Transverse colon (tissue), 4 donors: ENCODE measurements around the gene KRT5. TPM values are rescaled to one million over a fixed set of nuclear protein-coding genes. Genes with fewer than 3 reads are reported as not detected.

Source experiments
- DNase-seq: peaks from one replicate; pipeline ENCODE4 v3.0.0-alpha.2; 2019
- H3K27ac ChIP-seq, 4 donors: fragments of 200-600 bp; sonication (generic); 2 replicates each; pipeline ENCODE4 v1.5.1; 2016 to 2018; ENCODE audit warnings: inconsistent platforms in 4 of 4
- H3K27me3 ChIP-seq: fragments of 200-600 bp; sonication (generic); 2 replicates; pipeline ENCODE4 v1.5.1; 2017; ENCODE audit warnings: inconsistent platforms
- H3K36me3 ChIP-seq, 4 donors: fragments of 200-600 bp; sonication (generic); 2 replicates each; pipeline ENCODE4 v1.5.1; 2017 to 2019; ENCODE audit warnings: inconsistent platforms in 4 of 4
- H3K4me1 ChIP-seq, 4 donors: fragments of 200-600 bp; sonication (generic); 2 replicates each; pipeline ENCODE4 v1.5.1; 2017 to 2020; ENCODE audit warnings: inconsistent platforms in 4 of 4
- H3K4me3 ChIP-seq, 4 donors: fragments of 200-600 bp; sonication (generic); 1 replicate in 1 of 4; 2 replicates in 3 of 4; pipeline versions ENCODE4 v1.5.1 to v1.6.1; 2017 to 2019; ENCODE audit warnings: inconsistent platforms in 4 of 4
- H3K9me3 ChIP-seq, 2 donors: fragments of 200-600 bp; sonication (generic); 2 replicates each; pipeline ENCODE4 v1.5.1; 2017 to 2019; ENCODE audit warnings: inconsistent platforms in 2 of 2
- EP300 ChIP-seq: sonication (generic); formaldehyde crosslinking; IDR thresholded peaks from one replicate; pipeline ENCODE4 v1.6.1; 2017; ENCODE audit warnings: antibody characterized with exemption, low read depth
- POLR2A ChIP-seq: fragments of 450-650 bp; IDR thresholded peaks from one replicate; pipeline ENCODE4 v1.6.1; 2016; ENCODE audit warnings: antibody characterized with exemption, mild to moderate bottlenecking, moderate library complexity
- POLR2AphosphoS5 ChIP-seq, 3 donors: sonication (generic); formaldehyde crosslinking; IDR thresholded peaks; one replicate each; pipeline ENCODE4 v1.6.1; 2016; ENCODE audit warnings: antibody characterized with exemption in 3 of 3
- WGBS, 2 donors: methylation state at CpG; one replicate each; pipeline ENCODE4 v1.1.5; 2018; ENCODE audit warnings: low coverage in 1 of 2; 5-methylcytosine and 5-hydroxymethylcytosine counted together
- in situ Hi-C, 4 donors: fragments of 200-750 bp; cut with MboI; loops; one replicate each; pipeline versions ENCODE4 v1.15.0 to v1.15.1; 2017; ENCODE audit warnings: low sequenced_read_pairs in 3 of 4, low pct_ligation_motif_present in 1 of 4, low pct_unique_long_range_greater_than_20kb in 1 of 4
- intact Hi-C: fragments of 100-400 bp; cut with DNase I; formaldehyde crosslinking; loops from one replicate; pipeline ENCODE4 v1.15.1; 2023; ENCODE audit warnings: low total_unique reads
- total RNA-seq, 4 donors: library from RNA; depleted of rRNA; stranded (reverse); fragments of >200 nt; gene quantifications; one replicate each; pipeline ENCODE4 v1.1.0, GENCODE V29; 2016
- TF ChIP-seq, protein P1 (sequence below), 5 experiments: fragments of 200-600 bp in 3 of 5; fragments of 450-650 bp in 2 of 5; sonication (generic) in 3 of 5; IDR thresholded peaks; 1 replicate in 2 of 5; 2 replicates in 3 of 5; pipeline ENCODE4 v1.5.1; 2016 to 2017; ENCODE audit warnings: antibody characterized with exemption in 5 of 5, inconsistent platforms in 3 of 5, mild to moderate bottlenecking in 2 of 5, moderate library complexity in 1 of 5

Gene KRT5
- total RNA-seq, 4 donors from 2014 or later, result not detected

DNA sequence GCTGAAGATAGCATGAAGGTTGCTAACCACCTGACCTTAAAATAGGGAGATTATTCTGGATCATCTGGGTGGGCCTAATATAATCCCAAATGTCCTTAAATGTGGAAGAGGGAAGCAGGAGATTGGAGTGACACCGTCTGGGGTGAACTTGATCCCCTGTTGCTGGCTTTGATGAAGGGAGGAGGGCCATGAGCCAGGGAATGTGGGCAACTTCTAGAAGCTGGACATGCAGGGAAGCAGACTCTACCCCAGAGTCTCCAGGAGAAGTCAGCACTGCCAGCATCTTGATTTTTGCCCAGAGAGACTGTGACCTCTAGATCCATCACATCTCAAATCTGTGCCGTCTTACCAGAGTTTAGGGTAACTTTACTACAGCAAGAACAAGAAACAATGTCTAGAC lies 9.2 kb upstream of the KRT5 start:
- no peak overlapping the region for H3K27ac ChIP-seq
- no peaks in the 10 kb centered on the region for H3K4me1 ChIP-seq
- no peak for TF ChIP-seq POLR2A
- no peak for TF ChIP-seq EP300
- TF ChIP-seq, protein P1, sequence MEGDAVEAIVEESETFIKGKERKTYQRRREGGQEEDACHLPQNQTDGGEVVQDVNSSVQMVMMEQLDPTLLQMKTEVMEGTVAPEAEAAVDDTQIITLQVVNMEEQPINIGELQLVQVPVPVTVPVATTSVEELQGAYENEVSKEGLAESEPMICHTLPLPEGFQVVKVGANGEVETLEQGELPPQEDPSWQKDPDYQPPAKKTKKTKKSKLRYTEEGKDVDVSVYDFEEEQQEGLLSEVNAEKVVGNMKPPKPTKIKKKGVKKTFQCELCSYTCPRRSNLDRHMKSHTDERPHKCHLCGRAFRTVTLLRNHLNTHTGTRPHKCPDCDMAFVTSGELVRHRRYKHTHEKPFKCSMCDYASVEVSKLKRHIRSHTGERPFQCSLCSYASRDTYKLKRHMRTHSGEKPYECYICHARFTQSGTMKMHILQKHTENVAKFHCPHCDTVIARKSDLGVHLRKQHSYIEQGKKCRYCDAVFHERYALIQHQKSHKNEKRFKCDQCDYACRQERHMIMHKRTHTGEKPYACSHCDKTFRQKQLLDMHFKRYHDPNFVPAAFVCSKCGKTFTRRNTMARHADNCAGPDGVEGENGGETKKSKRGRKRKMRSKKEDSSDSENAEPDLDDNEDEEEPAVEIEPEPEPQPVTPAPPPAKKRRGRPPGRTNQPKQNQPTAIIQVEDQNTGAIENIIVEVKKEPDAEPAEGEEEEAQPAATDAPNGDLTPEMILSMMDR (IDR thresholded peaks at IDR 0.05), result no peak
- no peak for TF ChIP-seq POLR2AphosphoS5 (IDR thresholded peaks at IDR 0.05)
- no peak overlapping the region for H3K4me3 ChIP-seq
- 83 to 100% methylated on average over 1 to 2 of the region's 2 CpGs for WGBS, 2 donors
- no peaks in the 10 kb centered on the region for H3K36me3 ChIP-seq
- H3K9me3 ChIP-seq, result no peaks in the 10 kb centered on the region
- DNase-seq, result no peak
- no peaks in the 10 kb centered on the region for H3K27me3 ChIP-seq
- in situ Hi-C loops, result no loop called here
- intact Hi-C loops, result no loop called here

DNA sequence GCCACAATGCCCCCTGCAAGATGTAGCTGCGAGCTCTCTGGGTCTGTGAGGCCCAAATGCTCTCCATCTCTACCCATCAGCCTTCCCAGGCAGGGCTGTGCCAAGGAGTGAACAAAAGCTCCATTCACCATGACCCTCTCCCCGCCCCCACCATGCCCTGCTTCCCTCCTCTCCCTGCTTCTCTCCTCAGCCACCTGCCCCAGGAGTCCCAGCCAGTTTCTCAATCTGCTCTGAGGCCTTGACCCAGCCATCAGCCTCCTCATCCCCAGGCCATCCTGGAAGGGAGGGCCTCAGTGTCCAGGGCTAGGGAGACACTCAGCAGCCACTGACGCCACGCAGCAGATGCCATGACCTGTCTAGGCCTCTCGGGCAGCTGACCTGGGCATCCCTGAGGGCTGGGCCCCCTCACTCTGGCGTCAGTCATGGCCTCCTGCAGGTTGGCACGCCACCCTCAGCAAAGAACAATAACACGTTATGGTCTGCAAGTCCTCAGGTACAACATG lies 8.5 kb upstream of the KRT5 start:
- H3K9me3 ChIP-seq, result no peaks in the 10 kb centered on the region
- in situ Hi-C loops, result no loop called here
- intact Hi-C loops, result no loop called here
- no peak for DNase-seq
- H3K27me3 ChIP-seq, result no peaks in the 10 kb centered on the region
- WGBS, 2 donors, result 82% methylated on average over 7 of the region's 8 CpGs; no CpG with 5 or more reads in 1 of the 2 donors
- H3K27ac ChIP-seq, result no peak overlapping the region
- no peak overlapping the region for H3K4me3 ChIP-seq
- no peaks in the 10 kb centered on the region for H3K4me1 ChIP-seq
- H3K36me3 ChIP-seq, result no peaks in the 10 kb centered on the region
- TF ChIP-seq POLR2A, result no peak
- no peak for TF ChIP-seq EP300
- TF ChIP-seq POLR2AphosphoS5 (IDR thresholded peaks at IDR 0.05), result no peak
- TF ChIP-seq, protein P1 (IDR thresholded peaks at IDR 0.05), result no peak

DNA sequence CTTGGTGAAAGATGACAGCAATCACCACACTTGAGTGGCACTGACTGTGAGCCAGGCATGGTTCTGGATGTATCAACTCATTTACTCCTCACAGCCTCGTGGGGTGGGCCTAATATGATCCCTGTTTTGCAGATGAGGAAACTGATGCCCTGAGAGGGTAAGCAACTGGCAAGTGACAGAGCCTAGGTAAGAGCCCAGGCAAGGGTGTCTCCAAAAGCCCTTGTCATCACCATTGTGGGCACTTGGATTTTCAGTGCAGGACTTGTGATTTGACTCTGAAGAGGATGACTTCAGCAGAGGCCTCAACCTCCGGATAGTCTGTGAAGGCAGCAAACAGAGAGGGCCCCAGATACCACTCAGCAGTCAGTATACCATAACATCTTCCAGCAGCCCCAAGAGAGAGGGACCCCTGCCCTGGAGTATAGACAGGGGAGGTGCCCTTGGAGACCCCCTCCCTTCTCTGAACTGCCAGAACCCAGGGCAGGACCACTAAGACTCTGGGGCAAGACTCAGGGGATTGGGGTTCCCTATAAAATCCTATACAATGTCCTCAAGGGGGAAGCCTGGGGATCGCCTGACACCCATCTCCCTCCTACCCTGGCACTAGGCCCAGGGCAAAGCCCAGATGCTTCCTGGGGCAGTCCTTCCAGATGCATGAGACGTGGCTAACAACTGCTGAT lies 7.1 kb upstream of the KRT5 start:
- Histone ChIP-seq H3K36me3 (no peaks in the 10 kb centered on the region), H3K9me3 (no peaks in the 10 kb centered on the region), H3K4me3 (no peak overlapping the region), H3K27ac (no peak overlapping the region), H3K4me1 (no peaks in the 10 kb centered on the region), H3K27me3 (no peaks in the 10 kb centered on the region)
- intact Hi-C loops (no loop called here), in situ Hi-C loops (no loop called here)
- DNase-seq, result no peak
- 79% methylated on average over 4 of the region's 4 CpGs; no CpG with 5 or more reads in 1 of the 2 donors for WGBS, 2 donors
- no peak for TF ChIP-seq EP300
- no peak for TF ChIP-seq POLR2A
- TF ChIP-seq, protein P1 (IDR thresholded peaks at IDR 0.05), result no peak
- no peak for TF ChIP-seq POLR2AphosphoS5 (IDR thresholded peaks at IDR 0.05)

DNA sequence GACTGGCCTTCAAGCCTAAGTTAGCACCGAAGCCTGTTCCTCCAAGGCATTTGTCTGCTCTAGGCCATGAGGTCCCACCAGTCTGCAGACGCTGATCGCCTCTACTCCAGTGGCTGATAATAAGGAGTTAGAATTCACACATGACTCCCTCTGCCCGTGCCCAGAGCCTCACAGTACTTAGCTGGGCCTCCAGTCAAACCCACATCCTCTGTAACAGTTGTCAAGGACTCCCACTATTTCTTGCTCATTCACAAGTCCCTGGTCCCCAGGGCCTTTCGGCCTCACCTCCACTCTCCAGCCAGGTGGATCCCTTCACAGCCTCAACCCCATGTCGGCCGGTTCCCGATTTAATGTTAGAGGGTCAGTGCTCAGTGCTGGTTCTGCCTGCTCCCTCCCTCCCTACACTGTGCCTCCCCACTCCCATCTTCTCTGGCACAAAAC lies 6.3 kb upstream of the KRT5 start:
- Histone ChIP-seq H3K27ac (no peak overlapping the region), H3K9me3 (no peaks in the 10 kb centered on the region), H3K4me3 (no peak overlapping the region), H3K36me3 (no peaks in the 10 kb centered on the region), H3K4me1 (no peaks in the 10 kb centered on the region), H3K27me3 (no peaks in the 10 kb centered on the region)
- in situ Hi-C loops, result no loop called here
- TF ChIP-seq POLR2AphosphoS5 (IDR thresholded peaks at IDR 0.05) (no peak), POLR2A (no peak), EP300 (no peak)
- TF ChIP-seq, protein P1 (IDR thresholded peaks at IDR 0.05), result no peak
- WGBS, 2 donors, result 80% methylated on average over 8 of the region's 8 CpGs; no CpG with 5 or more reads in 1 of the 2 donors
- intact Hi-C loops, result no loop called here
- DNase-seq, result no peak
